Mucosa of descending colon (tissue), 3 donors: Measurements from ENCODE around the gene CACNA1E. TPM values are rescaled to one million over a fixed set of nuclear protein-coding genes. Genes with fewer than 3 reads are reported as not detected.

Source experiments
- ATAC-seq: fragments of 200-7000 bp; cut with Tn5 transposase; one replicate; pipeline ENCODE4 v1.9.1; 2020; ENCODE audit warnings: mild to moderate bottlenecking, moderate library complexity
- DNase-seq, 3 donors: peaks; one replicate each; pipeline ENCODE4 v3.0.0-alpha.2; 2020
- H3K36me3 ChIP-seq: fragments of 200-600 bp; one replicate; pipeline ENCODE4 v1.8.0; 2021; ENCODE audit warnings: low read depth, mild to moderate bottlenecking
- H3K4me1 ChIP-seq: fragments of 200-600 bp; one replicate; pipeline ENCODE4 v1.8.0; 2021; ENCODE audit warnings: low read depth, mild to moderate bottlenecking
- H3K4me3 ChIP-seq: fragments of 200-600 bp; one replicate; pipeline ENCODE4 v1.8.0; 2021; ENCODE audit warnings: mild to moderate bottlenecking
- H3K9me3 ChIP-seq: fragments of 200-600 bp; one replicate; pipeline ENCODE4 v1.8.0; 2021; ENCODE audit warnings: mild to moderate bottlenecking
- CTCF ChIP-seq: fragments of 200-600 bp; IDR thresholded peaks from one replicate; pipeline ENCODE4 v1.8.0; 2022; ENCODE audit warnings: antibody characterized with exemption, mild to moderate bottlenecking
- intact Hi-C, 2 donors: fragments of 100-400 bp; cut with DNase I in 1 of 2; cut with micrococcal nuclease in 1 of 2; formaldehyde crosslinking; loops; one replicate each; pipeline versions ENCODE4 v1.11.0 to v1.11.1; 2022; cut with DNase I, micrococcal nuclease
- total RNA-seq, 3 donors: library from RNA; stranded (reverse); fragmentation: NEBNext Ultra II Directional in 2 of 3; extraction: Animal tissue kit (Norgen Biotek cat#: 25700) in 2 of 3; gene quantifications; one replicate each; pipeline versions ENCODE4 v1.2.1 to v1.2.4, GENCODE V29; 2021 to 2023
- donor health status: DM: no; HTN: no; CAD: no; lungs with moderate emphysema.
- donor health status: DM: no; HTN: no; CAD: no.
- donor health status: DM: no; HTN: yes; CAD: no.

The CACNA1E gene
- total RNA-seq, 3 donors from 2014 or later, result 0.09 to 1.4 (median 0.22) TPM

GRCh38 chr1:181490276-181490675 lies 7.0 kb downstream of the CACNA1E start:
- ATAC-seq, result no peak

GRCh38 chr1:181490740-181491712 lies 7.7 kb downstream of the CACNA1E start:
- DNase-seq, result peak in 1 of 3 donors; percentile 16

More at GRCh38 chr1:181490276-181490675, 7.0 kb downstream of the CACNA1E start:
- Histone ChIP-seq H3K36me3 (no peaks in the 10 kb centered on the region), H3K9me3 (no peaks in the 10 kb centered on the region), H3K4me3 (no peak overlapping the region), H3K4me1 (no peaks in the 10 kb centered on the region)
- no peak for DNase-seq
- intact Hi-C loops, result no loop called here
- no peak for TF ChIP-seq CTCF

GRCh38 chr1:181493166-181493565 lies 9.8 kb downstream of the CACNA1E start:
- no peak for ATAC-seq
- intact Hi-C loops, result no loop called here

More at GRCh38 chr1:181490740-181491712, 7.7 kb downstream of the CACNA1E start:
- H3K9me3 ChIP-seq, result no peaks in the 10 kb centered on the region
- no peak overlapping the region for H3K4me3 ChIP-seq
- H3K4me1 ChIP-seq, result no peaks in the 10 kb centered on the region
- no peak for TF ChIP-seq CTCF
- intact Hi-C loops, result no loop called here
- H3K36me3 ChIP-seq, result no peaks in the 10 kb centered on the region
- ATAC-seq, result no peak

GRCh38 chr1:181493885-181494284 lies 10.6 kb downstream of the CACNA1E start:
- no peak for DNase-seq
- H3K4me1 ChIP-seq, result no peaks in the 10 kb centered on the region
- no peak for ATAC-seq
- no peaks in the 10 kb centered on the region for H3K36me3 ChIP-seq
- TF ChIP-seq CTCF, result no peak
- no peaks in the 10 kb centered on the region for H3K9me3 ChIP-seq
- intact Hi-C loops, result no loop called here
- no peak overlapping the region for H3K4me3 ChIP-seq

More at GRCh38 chr1:181493166-181493565, 9.8 kb downstream of the CACNA1E start:
- no peak for DNase-seq
- no peaks in the 10 kb centered on the region for H3K36me3 ChIP-seq
- TF ChIP-seq CTCF, result no peak
- no peak overlapping the region for H3K4me3 ChIP-seq
- no peaks in the 10 kb centered on the region for H3K4me1 ChIP-seq
- no peaks in the 10 kb centered on the region for H3K9me3 ChIP-seq

- DNase-seq (no peak), ATAC-seq (no peak)
- H3K36me3 ChIP-seq, result no peaks in the 10 kb centered on the region
- TF ChIP-seq CTCF, result no peak
- no peak overlapping the region for H3K4me3 ChIP-seq
- no peaks in the 10 kb centered on the region for H3K4me1 ChIP-seq
- intact Hi-C loops, result no loop called here
- H3K9me3 ChIP-seq, result no peaks in the 10 kb centered on the region
Observed at GRCh38 chr1:181496759-181497158, 13.4 kb downstream of the CACNA1E start.
